T-cell (primary cell): ENCODE results near the gene LRRC75A. TPM values are rescaled to one million over a fixed set of nuclear protein-coding genes. Genes with fewer than 3 reads are reported as not detected.

Experiments used
- ATAC-seq, 4 experiments: fragments of 200-7000 bp in 3 of 4; fragments of 150-1000 bp in 1 of 4; cut with Tn5 transposase; replicated peaks in 1 of 4; 1 replicate in 3 of 4; 2 replicates in 1 of 4; pipeline ENCODE4 v1.10.0; 2021; ENCODE audit warnings: moderate library complexity in 3 of 4, mild to moderate bottlenecking in 2 of 4, moderate number of reproducible peaks in 1 of 4
- CTCF ChIA-PET, 2 donors: fragments of 300-600 bp; sonication (Branson Sonifier 250); formaldehyde crosslinking; loops; one replicate each; lab custom pipeline; 2022; ENCODE audit warnings: antibody characterized with exemption in 2 of 2; lab: Charles Lee
- POLR2A ChIA-PET, 2 donors: fragments of 300-600 bp; sonication (Branson Sonifier 250); formaldehyde crosslinking; loops; one replicate each; lab custom pipeline; 2022; ENCODE audit warnings: antibody characterized with exemption in 2 of 2; lab: Charles Lee
- DNase-seq, 35 experiments: peaks; one replicate each; pipeline versions ENCODE4 v3.0.0 to v3.0.0-alpha.2; 2013 to 2023
- H3K27ac ChIP-seq: one replicate; pipeline ENCODE4 v1.5.1; 2013; ENCODE audit warnings: low read length
- H3K27me3 ChIP-seq, 2 experiments: replicated peaks in 1 of 2; 1 replicate in 1 of 2; 2 replicates in 1 of 2; pipeline versions ENCODE4 v1.6.1 to v1.7.0; 2013; ENCODE audit warnings: low read length in 1 of 2, mixed read lengths in 1 of 2; ENCODE audit not compliant: control insufficient read depth in 2 of 2, insufficient read depth in 2 of 2; ENCODE audit errors: extremely low read depth in 1 of 2
- H3K36me3 ChIP-seq, 2 donors: 1 replicate in 1 of 2; 2 replicates in 1 of 2; pipeline versions ENCODE4 v1.6.1 to v1.7.0; 2013; ENCODE audit warnings: low read length in 1 of 2; ENCODE audit not compliant: control insufficient read depth in 2 of 2, insufficient read depth in 1 of 2; ENCODE audit errors: extremely low read depth in 1 of 2
- H3K4me1 ChIP-seq, 2 experiments: 1 replicate in 1 of 2; 2 replicates in 1 of 2; pipeline versions ENCODE4 v1.6.1 to v1.7.0; 2013; ENCODE audit warnings: low read length in 2 of 2, mixed read lengths in 1 of 2; ENCODE audit not compliant: insufficient read depth in 2 of 2, control insufficient read depth in 1 of 2; ENCODE audit errors: extremely low read depth in 1 of 2
- H3K4me3 ChIP-seq, 2 donors: 1 replicate in 1 of 2; 2 replicates in 1 of 2; pipeline versions ENCODE4 v1.5.1 to v1.7.0; 2013; ENCODE audit warnings: mild to moderate bottlenecking in 2 of 2, low read length in 1 of 2, moderate library complexity in 1 of 2; ENCODE audit not compliant: control insufficient read depth in 1 of 2; ENCODE audit errors: extremely low read depth in 1 of 2
- H3K9me3 ChIP-seq: 2 replicates; pipeline ENCODE4 v1.7.0; 2013
- H3K27ac Mint-ChIP-seq, 2 donors: one replicate each; pipeline ENCODE4 v1.8.0; 2020 to 2021; ENCODE audit warnings: mild to moderate bottlenecking in 2 of 2, mixed read lengths in 2 of 2
- H3K27me3 Mint-ChIP-seq, 2 donors: one replicate each; pipeline ENCODE4 v1.8.0; 2021 to 2022; ENCODE audit warnings: mixed read lengths in 2 of 2
- H3K36me3 Mint-ChIP-seq: one replicate; pipeline ENCODE4 v1.8.0; 2021; ENCODE audit warnings: mixed read lengths
- H3K4me1 Mint-ChIP-seq, 3 donors: one replicate each; pipeline ENCODE4 v1.8.0; 2020 to 2022; ENCODE audit warnings: mixed read lengths in 3 of 3, mild to moderate bottlenecking in 1 of 3
- H3K4me3 Mint-ChIP-seq, 3 donors: one replicate each; pipeline ENCODE4 v1.8.0; 2020 to 2022; ENCODE audit warnings: mild to moderate bottlenecking in 3 of 3, mixed read lengths in 3 of 3, moderate library complexity in 3 of 3
- H3K9me3 Mint-ChIP-seq, 3 donors: one replicate each; pipeline ENCODE4 v1.8.0; 2020 to 2022; ENCODE audit warnings: mixed read lengths in 3 of 3
- WGBS: methylation state at CpG from one replicate; pipeline ENCODE4 v1.1.5; 2013; ENCODE audit warnings: missing lambda C conversion rate; ENCODE audit not compliant: insufficient coverage; 5-methylcytosine and 5-hydroxymethylcytosine counted together
- total RNA-seq, 35 experiments: library from RNA in 6 of 35; stranded (reverse) in 6 of 35; fragments of 120-200 nt in 1 of 35; gene quantifications; one replicate each; pipeline versions ENCODE4 v1.2.1 to v1.2.4 and lab custom pipeline; 2013 to 2026

The LRRC75A gene
- total RNA-seq, 5 donors from 2014 or later (not counting 1 experiment from before 2014, with no cell fraction given): 3.5 to 7.8 (median 5.4) TPM

DNA sequence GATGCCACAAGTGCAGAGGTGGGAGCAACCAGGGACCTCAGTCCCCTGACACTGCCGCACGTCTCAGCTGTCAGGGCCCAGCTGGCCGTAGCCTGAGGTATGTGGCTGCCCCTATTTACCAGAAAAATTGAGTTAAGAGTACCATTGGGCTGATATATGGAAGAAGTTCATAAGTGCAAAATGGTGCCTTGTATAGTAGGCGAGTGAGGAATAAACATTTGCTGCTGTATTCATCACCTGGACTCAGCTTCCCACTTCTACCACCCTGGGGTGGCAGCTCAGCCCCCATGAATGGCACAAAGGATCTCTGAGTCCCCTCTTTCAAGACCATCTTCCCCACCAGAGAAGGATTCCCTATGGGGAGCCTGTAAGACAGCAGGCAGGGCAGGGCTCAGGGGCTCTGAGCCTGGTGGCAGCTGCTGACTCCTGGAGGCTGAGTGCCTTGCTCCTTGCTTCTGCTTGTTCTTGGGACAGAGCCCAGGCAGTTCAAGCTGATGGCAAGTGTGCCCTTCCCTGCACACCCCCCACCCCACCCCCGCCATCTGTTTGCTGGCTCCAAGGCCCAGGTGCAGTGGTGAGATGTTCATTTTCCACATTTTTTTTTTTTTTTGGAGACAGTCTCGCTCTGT is 47.6 kb downstream of the LRRC75A start:
- Mint-ChIP-seq H3K4me3 (no peak overlapping the region), H3K4me1 (peaks cover 40 to 53% (median 42%) of the 10 kb centered on the region in 3 donors)
- 93% methylated on average over 2 of the region's 6 CpGs for WGBS

DNA sequence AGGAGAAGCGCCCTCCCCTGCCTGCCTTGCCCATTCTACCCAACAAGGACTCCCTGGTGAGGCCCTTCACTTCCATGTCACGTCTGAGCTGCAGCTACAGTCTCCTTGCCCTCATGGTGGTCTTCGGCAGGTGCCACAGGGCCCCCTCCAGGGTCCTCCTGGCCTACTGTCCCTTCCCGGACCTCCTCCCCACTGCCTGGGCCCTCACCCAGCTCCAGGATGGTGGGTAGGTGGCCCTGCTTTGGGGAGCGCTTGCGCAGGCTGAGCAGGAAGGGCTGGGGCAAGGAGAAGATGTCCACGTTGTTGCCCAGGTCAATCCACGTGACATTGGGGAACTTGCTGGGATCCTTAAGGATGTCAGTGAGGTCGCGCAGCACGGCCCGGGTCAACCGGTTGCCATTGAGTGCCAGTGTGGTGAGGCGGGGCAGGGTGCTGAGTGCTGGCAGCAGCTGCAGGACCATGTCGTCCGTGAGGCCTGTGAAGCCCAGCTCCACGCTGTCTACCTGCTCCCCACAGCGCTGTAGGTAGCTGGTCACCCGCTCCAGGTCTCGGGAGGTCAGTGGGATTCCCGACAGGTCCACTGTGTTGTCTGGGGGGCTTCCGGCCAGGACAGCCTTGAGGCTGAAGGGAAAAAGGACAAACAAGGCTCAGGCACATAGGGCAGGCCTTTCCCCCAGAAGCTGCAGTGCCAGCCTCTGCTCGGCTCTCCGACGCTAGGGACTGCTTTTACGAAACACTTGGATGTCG is 48.3 kb downstream of the LRRC75A start:
- no peak for DNase-seq
- Histone ChIP-seq H3K27ac (no peak overlapping the region), H3K27me3 (no peaks in the 10 kb centered on the region), H3K9me3 (no peaks in the 10 kb centered on the region), H3K36me3 (peaks cover 7 to 58% of the 10 kb centered on the region in 2 donors), H3K4me1 (peaks cover 16 to 33% of the 10 kb centered on the region in 2 experiments), H3K4me3 (no peak overlapping the region)
- H3K4me1 Mint-ChIP-seq: peaks cover 40 to 53% (median 45%) of the 10 kb centered on the region in 3 donors
- no peaks in the 10 kb centered on the region for H3K9me3 Mint-ChIP-seq
- 86% methylated on average over 25 of the region's 27 CpGs for WGBS
- H3K27ac Mint-ChIP-seq: peak overlapping the region in 1 of 2 donors; percentile 39
- no peaks in the 10 kb centered on the region for H3K27me3 Mint-ChIP-seq
- POLR2A ChIA-PET: no interaction called here
- ATAC-seq: no peak
- CTCF ChIA-PET: interaction anchor here in 1 of 2 donors (0.7 kb wide), 1 partner anchor 10 kb away, joined by 3 read pairs; no protein-coding TSS in a partner anchor
- H3K36me3 Mint-ChIP-seq: peaks cover 47% of the 10 kb centered on the region
- H3K4me3 Mint-ChIP-seq: no peak overlapping the region

More for the DNA sequence above, 47.6 kb downstream of the LRRC75A start:
- H3K36me3 Mint-ChIP-seq: peaks cover 47% of the 10 kb centered on the region
- H3K27me3 Mint-ChIP-seq: no peaks in the 10 kb centered on the region
- no peaks in the 10 kb centered on the region for H3K9me3 Mint-ChIP-seq
- ChIA-PET CTCF (interaction anchor here (0.7 kb wide), 3 partner anchors 9 to 78 kb away, joined by 3 to 9 read pairs (median 3); no protein-coding TSS in a partner anchor), POLR2A (no interaction called here)
- ATAC-seq (no peak), DNase-seq (no peak)
- H3K27ac Mint-ChIP-seq: peak overlapping the region in 1 of 2 donors; percentile 39
- no peak overlapping the region for H3K27ac ChIP-seq
- no peaks in the 10 kb centered on the region for H3K9me3 ChIP-seq
- H3K27me3 ChIP-seq: no peaks in the 10 kb centered on the region
- H3K36me3 ChIP-seq: peaks cover 7 to 63% of the 10 kb centered on the region in 2 donors
- peaks cover 16 to 31% of the 10 kb centered on the region in 2 experiments for H3K4me1 ChIP-seq
- H3K4me3 ChIP-seq: no peak overlapping the region

DNA sequence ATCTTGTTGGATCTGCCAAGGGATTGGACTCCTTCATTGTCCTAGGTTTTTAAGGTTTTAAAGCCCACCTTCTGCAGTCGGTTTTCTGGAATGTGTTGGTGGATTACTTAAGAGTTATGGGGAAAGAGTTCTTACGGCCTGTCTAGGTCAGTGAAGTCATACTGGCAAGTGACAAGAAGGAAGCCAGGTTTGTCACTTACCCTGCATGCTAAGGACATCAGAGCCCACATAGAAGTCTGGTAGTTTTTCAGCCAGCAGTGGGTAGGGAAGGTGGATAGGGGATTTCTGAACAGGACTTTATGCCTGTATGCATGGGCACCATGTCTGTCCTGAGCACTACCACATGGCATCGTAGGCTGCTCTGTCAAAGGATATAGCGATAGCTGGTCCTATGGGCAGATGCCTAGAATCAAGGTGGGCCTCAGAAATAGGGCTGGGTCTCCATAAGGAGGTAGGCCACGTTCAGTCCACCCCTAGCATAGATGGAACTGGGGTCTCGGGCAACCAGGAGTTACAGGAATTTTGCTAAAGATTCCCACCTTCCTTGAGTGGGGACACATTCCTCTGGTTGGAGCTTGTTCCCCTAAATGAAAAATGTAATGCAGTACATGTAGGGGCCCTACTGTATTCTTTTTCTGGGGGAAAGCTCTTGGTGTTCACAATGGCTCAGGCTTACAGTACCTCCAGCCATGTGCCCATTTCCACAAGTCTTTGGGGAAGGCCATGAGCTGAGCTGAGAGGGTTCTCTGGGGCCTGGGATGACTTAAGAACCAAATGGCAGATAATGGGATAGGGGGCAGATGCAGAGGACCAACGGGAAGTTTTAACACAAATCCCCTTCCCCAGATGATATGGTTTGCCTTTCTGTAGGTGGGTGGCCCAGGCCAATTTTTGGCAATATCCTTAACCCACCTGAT is 49.1 kb downstream of the LRRC75A start:
- no peaks in the 10 kb centered on the region for H3K9me3 ChIP-seq
- 74% methylated on average over 5 of the region's 7 CpGs for WGBS
- peaks cover 19 to 40% of the 10 kb centered on the region in 2 experiments for H3K4me1 ChIP-seq
- no peak overlapping the region for H3K27ac ChIP-seq
- H3K36me3 Mint-ChIP-seq: peaks cover 39% of the 10 kb centered on the region
- H3K27ac Mint-ChIP-seq: peak overlapping the region; percentile 59 to 62
- no peaks in the 10 kb centered on the region for H3K27me3 ChIP-seq
- DNase-seq: no peak
- no peaks in the 10 kb centered on the region for H3K27me3 Mint-ChIP-seq
- H3K36me3 ChIP-seq: peaks cover 3 to 50% of the 10 kb centered on the region in 2 donors
- ATAC-seq: no peak
- H3K4me3 Mint-ChIP-seq: no peak overlapping the region
- H3K4me3 ChIP-seq: no peak overlapping the region
- peaks cover 47 to 59% (median 50%) of the 10 kb centered on the region in 3 donors for H3K4me1 Mint-ChIP-seq
- no peaks in the 10 kb centered on the region for H3K9me3 Mint-ChIP-seq
- ChIA-PET POLR2A (no interaction called here), CTCF (no interaction called here)

DNA sequence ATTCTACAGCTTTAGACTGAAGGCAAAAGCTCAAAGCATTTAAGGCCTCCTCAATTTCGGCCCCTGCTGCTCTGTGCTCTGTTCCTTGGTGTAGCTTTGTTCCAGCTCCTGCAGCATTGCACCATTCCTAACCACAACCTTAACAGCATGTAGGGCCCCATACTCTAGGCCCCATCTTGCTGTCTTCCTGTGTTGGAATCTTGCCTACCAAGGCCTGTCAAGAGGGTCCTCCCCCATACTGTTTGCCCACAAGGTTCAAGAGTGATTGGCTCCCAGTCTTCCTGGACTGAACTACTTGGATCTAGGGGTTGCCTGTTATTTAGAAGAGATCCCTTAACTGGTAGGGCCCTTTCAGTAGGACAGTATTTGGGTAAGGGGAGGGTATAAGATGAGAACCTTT is 49.9 kb downstream of the LRRC75A start:
- DNase-seq (no peak), ATAC-seq (no peak)
- Mint-ChIP-seq H3K4me1 (peaks cover 47 to 56% (median 50%) of the 10 kb centered on the region in 3 donors), H3K27ac (peak overlapping the region; percentile 62 to 80), H3K9me3 (no peaks in the 10 kb centered on the region), H3K36me3 (peaks cover 37% of the 10 kb centered on the region), H3K4me3 (peak overlapping the region; percentile 5 to 43 (median 38)), H3K27me3 (no peaks in the 10 kb centered on the region)
- CTCF ChIA-PET: interaction anchor here in 1 of 2 donors (0.8 kb wide), 2 partner anchors 9 to 62 kb away, joined by 3 read pairs; no protein-coding TSS in a partner anchor
- peaks cover 19 to 41% of the 10 kb centered on the region in 2 experiments for H3K4me1 ChIP-seq
- peaks cover 0 to 50% of the 10 kb centered on the region in 2 donors for H3K36me3 ChIP-seq
- POLR2A ChIA-PET: interaction anchor here (1.0 to 1.3 kb wide), 2 partner anchors 61 to 78 kb away, joined by 3 to 4 read pairs; partner anchors contain the start of gene UBB (in 1 of the 2)
- H3K27ac ChIP-seq: no peak overlapping the region
- WGBS: 58% methylated on average over 1 of the region's 1 CpG
- no peaks in the 10 kb centered on the region for H3K27me3 ChIP-seq
- H3K9me3 ChIP-seq: no peaks in the 10 kb centered on the region
- H3K4me3 ChIP-seq: no peak overlapping the region

DNA sequence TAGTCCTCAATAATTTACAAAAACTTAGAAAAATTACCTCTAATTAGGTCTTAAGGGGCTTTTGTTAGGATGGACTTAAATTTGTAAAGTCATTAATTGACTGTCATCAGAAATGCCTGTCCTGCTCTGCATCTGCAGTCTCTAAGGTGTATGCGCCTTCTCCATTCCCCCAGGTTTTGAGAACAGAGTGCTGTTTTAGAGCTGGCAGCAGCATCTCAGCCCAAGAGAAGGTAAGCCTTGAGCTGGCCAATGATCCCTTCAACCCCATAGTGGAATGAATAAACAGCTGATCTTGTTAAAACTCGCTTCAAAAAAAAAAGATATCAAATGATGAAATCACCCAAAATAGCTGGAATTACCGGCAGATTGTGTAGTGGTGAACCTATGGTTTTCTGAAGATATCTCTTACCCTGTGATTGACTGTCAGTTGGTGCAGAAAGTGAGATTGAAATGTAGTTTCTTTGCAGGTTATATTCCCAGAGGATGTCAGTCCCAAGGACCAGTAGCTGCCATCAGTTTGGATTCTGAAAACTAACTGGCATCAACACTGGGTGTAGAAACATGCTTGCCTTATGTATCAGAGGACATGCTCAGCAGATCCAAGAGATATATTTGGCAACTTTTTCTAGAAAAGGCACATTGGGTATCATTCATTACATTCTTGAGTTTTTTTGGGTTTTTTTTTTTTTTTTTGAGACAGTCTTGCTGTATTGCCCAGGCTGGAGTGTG is 50.9 kb downstream of the LRRC75A start:
- Histone ChIP-seq H3K4me1 (peaks cover 19 to 41% of the 10 kb centered on the region in 2 experiments), H3K27me3 (no peaks in the 10 kb centered on the region), H3K27ac (peak overlapping the region; percentile 1), H3K9me3 (no peaks in the 10 kb centered on the region), H3K4me3 (no peak overlapping the region), H3K36me3 (peaks cover 0 to 50% of the 10 kb centered on the region in 2 donors)
- CTCF ChIA-PET: interaction anchor here in 1 of 2 donors (0.7 to 1.0 kb wide), 3 partner anchors 11 to 58 kb away, joined by 3 read pairs; no protein-coding TSS in a partner anchor
- Mint-ChIP-seq H3K4me1 (peaks cover 48 to 52% (median 50%) of the 10 kb centered on the region in 3 donors), H3K36me3 (peaks cover 35% of the 10 kb centered on the region), H3K27me3 (no peaks in the 10 kb centered on the region), H3K27ac (peak overlapping the region in 1 of 2 donors; percentile 28), H3K9me3 (no peaks in the 10 kb centered on the region), H3K4me3 (peak overlapping the region; percentile 43 to 100 (median 46))
- no peak for ATAC-seq
- 80% methylated on average over 2 of the region's 3 CpGs for WGBS
- no peak for DNase-seq
- POLR2A ChIA-PET: interaction anchor here (0.6 to 1.3 kb wide), 5 partner anchors 60 to 635 kb away, joined by 3 to 5 read pairs (median 3); partner anchors contain the start of gene UBB (in 1 of the 2)
